NCI-H2227 (cell line): ENCODE measurements around the gene NUDT4.

Experiments used
- DNase-seq: peaks from one replicate; lab custom pipeline; 2025; ENCODE audit not compliant: unreplicated experiment; lab: John Stamatoyannopoulos, UW

The NUDT4 gene

DNA sequence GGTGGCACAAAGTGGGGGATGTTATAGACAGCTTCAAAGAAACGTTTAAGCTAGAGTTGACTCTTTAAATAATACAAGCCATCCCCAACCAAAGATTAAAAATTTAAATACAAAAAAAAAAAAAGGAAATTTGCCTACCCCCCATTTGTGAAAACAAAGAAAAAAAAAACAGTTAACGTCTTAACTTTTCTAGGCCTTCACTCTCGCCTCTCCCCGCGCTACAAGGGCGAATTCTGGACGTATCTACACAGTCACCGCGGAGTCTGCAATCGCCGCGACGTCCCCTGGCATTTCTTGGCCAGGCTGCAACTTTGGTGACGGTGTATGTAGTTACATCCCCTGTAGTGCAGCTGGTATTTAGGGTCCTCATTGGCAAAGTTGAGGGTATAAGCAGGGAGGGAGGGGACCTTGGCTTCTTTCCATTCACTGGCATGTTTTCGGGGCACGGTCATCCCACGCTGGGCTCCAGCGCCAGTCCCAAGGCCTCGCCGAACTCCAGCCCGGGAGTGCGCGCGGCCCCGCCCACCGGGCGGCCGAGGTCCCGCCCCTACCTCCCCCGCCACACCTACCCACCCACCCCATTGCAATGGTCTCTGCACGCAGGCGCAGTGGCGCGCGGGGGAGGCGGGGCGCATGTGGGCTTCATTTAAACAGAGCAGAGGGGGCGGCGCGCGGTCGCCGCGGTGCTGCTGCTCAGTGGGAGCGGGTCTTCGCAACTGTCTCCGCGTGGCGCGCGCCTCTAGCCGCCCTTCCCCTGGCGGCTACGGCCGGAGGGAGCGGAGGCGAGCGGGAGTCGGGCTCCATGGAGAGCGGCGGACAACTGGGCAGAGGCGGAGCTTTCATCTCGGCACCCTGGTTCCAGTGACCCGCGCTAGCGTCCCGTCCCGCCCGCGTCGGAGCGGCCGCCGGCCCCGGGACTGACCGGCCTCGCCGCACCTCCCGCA, at the start of gene NUDT4:
Gene NUDT4 (plus strand): TSS at position 674 of the 944 bp plus-strand sequence. CDS start 398 bp downstream, outside the sequence.
- DNase-seq, result peak; percentile 98

- DNase-seq, result no peak
Observed at GRCh38 chr12:93333054-93333453, 44.7 kb upstream of the NUDT4 start.

GRCh38 chr12:93333828-93334227, 43.9 kb upstream of the NUDT4 start:
- DNase-seq, result no peak

DNA sequence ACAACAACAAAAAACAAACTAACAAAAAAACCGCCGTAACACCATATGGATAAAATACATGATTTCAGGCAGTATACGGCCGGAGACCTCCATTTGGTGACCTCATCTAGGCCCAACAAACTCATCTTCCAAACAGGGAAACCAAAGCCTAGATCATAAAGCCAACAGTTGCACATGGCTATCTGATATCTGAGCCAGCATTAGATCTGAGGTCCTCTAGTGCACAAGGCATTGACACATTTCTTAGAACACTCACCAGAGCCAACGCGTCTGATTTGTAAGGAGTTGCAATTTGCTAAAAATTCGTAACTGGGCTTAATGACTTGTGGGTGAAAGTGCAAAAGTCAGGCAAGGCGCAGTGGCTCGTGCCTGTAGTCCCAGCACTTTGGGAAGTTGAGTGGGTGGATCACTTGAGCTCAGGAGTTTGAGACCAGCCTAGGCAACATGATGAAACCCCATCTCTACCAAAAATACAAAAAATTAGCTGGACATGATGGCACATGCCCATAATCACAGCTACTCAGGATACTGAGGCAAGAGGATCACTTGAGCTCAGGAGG, 42.0 kb upstream of the NUDT4 start:
- no peak for DNase-seq

GRCh38 chr12:93336291-93336741, 41.4 kb upstream of the NUDT4 start:
- no peak for DNase-seq

DNA sequence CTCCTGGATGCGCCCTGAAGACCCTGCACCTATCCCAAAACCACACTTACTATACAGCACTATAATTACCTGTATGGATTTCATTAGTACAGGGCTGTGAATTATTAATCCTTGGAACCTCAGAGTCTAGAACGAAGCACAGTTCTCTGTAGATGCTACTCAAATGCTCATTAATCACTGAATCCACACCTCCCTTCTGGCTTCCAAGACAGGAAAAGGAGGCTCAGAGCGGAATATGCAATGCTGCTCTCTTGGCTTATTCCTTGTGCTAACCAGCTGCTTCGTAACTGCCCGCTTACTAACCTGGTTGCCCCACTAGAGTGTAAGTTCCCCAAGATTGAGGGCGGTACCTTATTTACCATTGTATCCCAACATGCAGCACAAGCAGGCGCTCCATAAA, 39.1 kb upstream of the NUDT4 start:
- DNase-seq, result no peak

- no peak for DNase-seq
Observed at GRCh38 chr12:93339695-93340094, 38.0 kb upstream of the NUDT4 start.

DNA sequence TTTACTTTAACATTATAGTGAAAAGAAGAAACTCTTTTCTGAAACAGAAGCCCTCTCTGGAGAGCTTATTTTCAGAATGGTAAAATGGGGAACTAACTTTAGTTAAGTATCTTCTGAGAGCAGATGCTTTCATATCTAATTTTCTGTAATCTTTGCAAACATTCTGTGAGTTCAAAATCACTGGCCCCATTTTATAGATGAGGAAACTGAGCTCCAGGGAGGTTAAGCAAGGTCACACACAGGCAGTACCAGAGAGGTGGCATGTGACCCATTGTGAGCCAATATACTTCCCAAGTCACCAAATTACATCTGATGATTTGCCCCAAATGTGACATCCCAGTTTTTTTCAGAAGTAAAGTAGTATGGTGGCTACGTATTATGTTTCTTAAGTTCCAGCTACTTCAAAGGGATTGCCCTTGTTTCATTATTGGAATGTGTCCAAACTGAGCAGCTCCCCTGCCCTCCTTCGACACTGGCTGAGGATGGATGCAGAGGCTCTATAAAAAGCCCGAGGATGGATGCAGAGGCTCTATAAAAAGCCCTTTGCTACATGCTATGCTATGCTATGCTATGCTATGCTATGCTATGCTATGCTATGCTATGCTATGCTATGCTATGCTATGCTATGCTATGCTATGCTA, 36.2 kb upstream of the NUDT4 start:
- DNase-seq, result no peak

DNA sequence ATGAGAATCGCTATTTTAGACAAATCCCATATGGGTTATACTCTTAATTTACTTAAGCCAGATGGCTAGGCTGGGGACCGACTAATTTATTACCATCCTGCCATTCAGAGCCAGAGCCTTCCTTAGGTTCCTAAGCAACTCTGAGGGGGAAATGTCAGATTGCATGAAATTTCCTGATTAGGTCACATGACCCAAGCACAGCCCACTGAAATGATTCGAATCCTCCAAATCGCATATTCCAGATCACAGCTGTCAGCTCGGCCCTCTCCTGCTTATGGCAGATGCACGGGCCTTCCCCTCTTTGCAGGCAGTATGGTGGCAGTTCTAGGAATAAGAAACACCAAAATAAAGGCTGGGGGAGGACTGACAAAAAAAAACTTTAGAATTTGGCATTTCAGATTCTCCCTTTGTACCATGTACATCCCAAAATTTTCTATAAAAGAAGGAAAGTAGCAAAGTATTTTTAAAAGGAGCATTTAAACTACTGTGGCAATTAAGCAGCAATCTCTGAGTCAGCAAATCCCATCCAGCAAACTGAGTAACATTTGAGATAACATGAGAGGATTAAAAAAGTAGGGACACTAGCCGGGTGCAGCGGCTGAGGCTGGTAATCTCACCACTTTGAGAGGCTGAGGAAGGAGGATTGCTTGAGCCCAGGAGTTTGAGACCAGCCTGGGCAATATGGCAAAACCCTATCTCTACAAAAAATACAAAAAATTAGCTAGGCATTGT, 30.5 kb upstream of the NUDT4 start:
- DNase-seq, result peak; percentile 22

GRCh38 chr12:93348575-93349435, 28.9 kb upstream of the NUDT4 start:
- DNase-seq, result no peak

DNA sequence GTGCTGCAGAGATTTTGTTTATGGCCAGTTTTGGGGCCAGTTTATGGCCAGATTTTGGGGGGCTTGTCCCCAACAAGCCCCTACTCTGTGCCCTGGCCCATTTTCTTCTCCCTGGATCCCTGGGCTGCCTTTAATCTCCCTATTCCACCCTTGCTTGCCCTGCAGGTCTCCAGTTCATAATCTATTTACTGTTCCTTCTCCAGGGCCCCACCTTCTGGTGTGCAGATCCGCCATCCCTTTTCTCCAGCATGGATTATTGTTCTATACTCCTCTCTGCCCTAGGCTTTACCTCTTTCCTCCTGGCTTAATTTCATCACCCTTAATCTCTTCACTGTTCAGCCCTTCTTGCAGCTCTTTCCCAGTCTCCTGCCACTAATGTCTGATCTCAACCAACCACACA, 26.0 kb upstream of the NUDT4 start:
- no peak for DNase-seq

GRCh38 chr12:93352321-93352720, 25.4 kb upstream of the NUDT4 start:
- DNase-seq, result no peak

DNA sequence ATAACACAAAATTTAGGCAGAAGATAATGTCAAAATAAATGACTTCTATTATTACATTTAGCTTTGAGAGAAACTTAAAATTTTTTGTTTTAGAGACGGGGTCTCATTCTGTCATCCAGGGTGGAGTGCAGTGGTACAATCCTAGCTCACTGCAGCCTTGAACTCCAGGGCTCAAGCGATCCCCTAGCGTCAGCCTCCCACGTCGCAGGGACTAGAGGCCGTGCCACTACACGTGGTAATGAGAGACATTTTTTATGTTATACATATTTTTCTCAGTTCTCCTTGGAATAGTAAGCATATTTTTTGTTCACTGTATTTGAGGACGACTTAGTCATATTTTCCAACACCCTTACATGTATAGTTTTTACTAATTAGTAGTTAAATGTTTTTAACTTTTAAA, 21.5 kb upstream of the NUDT4 start:
- no peak for DNase-seq

- DNase-seq, result no peak
Observed at GRCh38 chr12:93358058-93358457, 19.7 kb upstream of the NUDT4 start.

GRCh38 chr12:93358821-93359220, 18.9 kb upstream of the NUDT4 start:
- no peak for DNase-seq

DNA sequence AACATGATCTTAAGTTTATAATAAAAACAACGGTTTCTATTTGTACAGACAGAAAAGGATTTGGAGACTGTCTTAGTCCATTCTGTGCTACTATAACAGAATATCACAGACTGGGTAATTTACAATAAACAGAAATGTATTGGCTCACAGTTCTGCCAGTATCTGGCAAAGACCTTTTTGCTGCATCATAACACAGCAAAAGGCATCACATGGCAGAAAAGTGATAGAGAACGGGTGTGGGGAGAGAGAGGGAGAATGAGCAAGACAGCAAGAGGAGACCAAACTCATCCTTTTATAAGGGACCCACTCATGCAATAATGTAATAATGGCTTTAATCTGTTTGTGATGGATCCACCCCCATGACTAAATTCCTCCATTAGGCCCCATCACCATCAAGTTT, 17.0 kb upstream of the NUDT4 start:
- no peak for DNase-seq

DNA sequence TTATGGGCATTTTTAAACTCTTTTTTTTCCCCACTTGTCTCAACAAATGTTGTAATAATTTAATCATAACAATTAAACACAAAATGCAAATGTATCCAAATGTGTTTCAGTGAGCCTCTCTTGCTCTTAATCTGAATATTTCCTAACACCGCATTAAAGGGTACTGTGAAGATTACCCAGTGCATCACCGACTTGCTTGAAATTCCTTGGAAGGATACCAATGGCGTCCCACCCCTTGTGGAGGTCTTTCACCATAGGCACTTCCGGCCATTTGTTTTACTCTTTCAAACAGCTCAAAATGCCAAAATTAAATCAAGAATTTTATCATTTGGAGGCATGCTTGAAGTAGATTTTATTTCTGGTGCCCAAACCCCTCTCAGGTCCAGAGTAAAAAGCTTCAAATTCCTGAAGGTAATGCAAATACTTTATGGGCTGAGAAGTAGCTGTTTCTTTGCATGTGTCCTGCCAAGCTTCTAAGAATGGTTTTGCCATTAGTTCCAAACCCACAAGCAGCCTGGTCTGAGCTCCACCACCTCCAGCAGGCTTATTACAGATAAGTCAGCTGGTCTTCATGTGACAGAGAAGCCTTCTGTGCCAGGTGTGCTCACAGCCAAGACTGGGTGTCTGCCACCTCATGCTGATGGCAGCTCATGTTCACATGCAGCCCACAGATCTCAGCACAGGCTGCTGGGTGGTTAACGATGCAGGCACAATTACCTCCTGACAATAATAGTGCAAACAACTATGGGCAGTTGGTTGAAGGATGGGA, 16.4 kb upstream of the NUDT4 start:
- no peak for DNase-seq

DNA sequence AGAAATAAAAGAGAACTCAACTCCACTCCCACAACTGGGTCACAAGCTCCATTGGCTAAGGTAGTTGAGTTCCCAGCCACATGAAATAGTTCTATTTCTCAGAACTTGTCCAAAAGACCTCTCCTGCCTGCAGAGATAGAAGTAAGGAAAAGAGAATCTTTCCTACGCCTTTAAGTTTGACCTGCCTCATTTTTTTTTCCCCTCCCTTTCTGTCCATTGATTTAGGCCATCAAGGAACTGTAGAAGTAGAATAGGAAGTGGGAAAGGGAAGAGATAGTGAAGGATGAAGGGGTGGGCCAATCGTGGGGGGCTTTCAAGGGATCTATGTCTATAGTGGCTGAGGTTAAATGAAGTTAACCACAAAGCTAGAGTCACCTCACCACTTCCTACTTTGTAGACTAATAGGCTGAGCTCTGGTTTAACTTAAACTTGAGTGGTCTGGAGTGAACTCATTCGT, 13.9 kb upstream of the NUDT4 start:
- DNase-seq, result no peak

DNA sequence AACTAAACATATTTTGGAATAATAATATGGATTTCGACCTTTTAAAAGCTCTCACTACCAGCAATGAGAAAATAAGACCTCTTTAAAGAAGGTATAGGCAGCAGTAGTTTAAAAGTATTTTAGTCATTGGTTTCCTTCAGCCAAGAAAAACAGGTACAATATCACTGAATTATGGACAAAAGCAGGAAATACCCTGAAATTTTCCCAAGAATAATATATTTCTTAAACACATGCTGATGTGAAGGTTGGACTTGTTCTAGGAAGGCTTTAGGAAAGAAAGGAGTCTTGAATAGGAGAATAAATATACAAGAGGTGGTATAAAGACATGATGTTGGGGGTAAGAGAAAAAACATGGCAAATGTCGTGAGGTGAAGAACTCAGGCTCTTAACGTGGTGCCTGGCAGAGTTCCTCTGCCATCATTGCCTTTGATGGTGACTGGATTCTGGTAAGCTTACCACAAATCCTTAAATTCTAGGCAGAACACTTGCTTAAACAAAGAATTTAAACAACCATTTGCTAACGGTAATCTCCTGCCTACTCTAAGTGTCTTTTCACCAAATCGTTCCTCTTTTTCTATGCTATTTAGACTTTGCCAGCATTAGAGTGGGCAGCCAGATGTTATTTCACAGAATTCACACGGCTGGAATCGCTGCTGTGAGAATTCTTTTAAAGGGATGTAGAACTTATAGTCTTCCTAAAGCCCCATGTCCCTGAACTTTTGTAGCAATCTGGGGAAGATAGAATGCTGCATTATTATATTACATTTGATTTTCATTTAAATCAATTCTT, 11.9 kb upstream of the NUDT4 start:
- DNase-seq, result no peak
